CD1c-positive myeloid dendritic cell (primary cell): ENCODE measurements around the gene LRRIQ4.
A peak's percentile ranks its signal among the peaks of the same experiment; 100 is the strongest.

Source experiments
- DNase-seq: peaks from one replicate; pipeline ENCODE4 v3.0.0-alpha.2; 2016; ENCODE audit errors: extremely low spot score

LRRIQ4 gene

GRCh38 chr3:169812332-169813235, at the start of gene LRRIQ4, which contains the start of gene LRRC34:
Gene LRRIQ4, plus strand, starts transcription at chr3:169812870. Its CDS starts 9,052 bp downstream, at chr3:169821922.
Gene LRRC34, minus strand, starts transcription at chr3:169812904. Its CDS starts 356 bp downstream, at chr3:169812548.
- peak; percentile 66 for DNase-seq

GRCh38 chr3:169764312-169764881, 48.3 kb upstream of the LRRIQ4 start:
- DNase-seq, result peak; percentile 88

- peak; percentile 89 for DNase-seq
Observed at GRCh38 chr3:169764882-169765612, 47.6 kb upstream of the LRRIQ4 start, which contains the start of gene TERC. Gene TERC, minus strand, starts transcription at chr3:169765060.

- DNase-seq, result peak; percentile 73
Observed at GRCh38 chr3:169769287-169770181, 43.1 kb upstream of the LRRIQ4 start, which contains the start of gene ACTRT3. Gene ACTRT3, minus strand, starts transcription at chr3:169769561. Its CDS starts 41 bp downstream, at chr3:169769520.

GRCh38 chr3:169771497-169772304, 41.0 kb upstream of the LRRIQ4 start:
- DNase-seq, result peak; percentile 90

- peak; percentile 80 for DNase-seq
Observed at GRCh38 chr3:169772305-169772896, 40.3 kb upstream of the LRRIQ4 start.

- peak; percentile 94 for DNase-seq
Observed at GRCh38 chr3:169772897-169773816, 39.5 kb upstream of the LRRIQ4 start, which contains the start of gene MYNN. Gene MYNN, plus strand, starts transcription at chr3:169773396. Its CDS starts 900 bp downstream, at chr3:169774296.

- DNase-seq, result no peak
Observed at GRCh38 chr3:169774186-169774585, 38.5 kb upstream of the LRRIQ4 start.

- DNase-seq, result no peak
Observed at GRCh38 chr3:169777822-169778221, 34.8 kb upstream of the LRRIQ4 start.

- DNase-seq, result no peak
Observed at GRCh38 chr3:169780742-169781141, 31.9 kb upstream of the LRRIQ4 start.

GRCh38 chr3:169781209-169781855, 31.3 kb upstream of the LRRIQ4 start:
- no peak for DNase-seq

GRCh38 chr3:169787120-169787519, 25.6 kb upstream of the LRRIQ4 start:
- no peak for DNase-seq

GRCh38 chr3:169787791-169788190, 24.9 kb upstream of the LRRIQ4 start:
- DNase-seq, result no peak

GRCh38 chr3:169790219-169790618, 22.5 kb upstream of the LRRIQ4 start:
- no peak for DNase-seq

GRCh38 chr3:169790687-169791429, 21.8 kb upstream of the LRRIQ4 start:
- DNase-seq, result no peak

- DNase-seq, result no peak
Observed at GRCh38 chr3:169792359-169792758, 20.3 kb upstream of the LRRIQ4 start.

GRCh38 chr3:169804681-169805080, 8.0 kb upstream of the LRRIQ4 start:
- no peak for DNase-seq
